Uterus (tissue), 2 donors: ENCODE measurements around the gene NELL1.

Source experiments
- POLR2A ChIP-seq, 2 donors: fragments of 450-650 bp; IDR thresholded peaks; one replicate each; pipeline ENCODE4 v1.6.1; 2016; ENCODE audit warnings: antibody characterized with exemption in 2 of 2, mild to moderate bottlenecking in 1 of 2, moderate library complexity in 1 of 2
- TF ChIP-seq, protein P1 (sequence below), 4 experiments: fragments of 200-600 bp in 2 of 4; fragments of 450-650 bp in 2 of 4; sonication (generic) in 2 of 4; IDR thresholded peaks; one replicate each; pipeline ENCODE4 v1.5.1; 2016 to 2019; ENCODE audit warnings: antibody characterized with exemption in 4 of 4, mild to moderate bottlenecking in 2 of 4, moderate library complexity in 1 of 4

DNA sequence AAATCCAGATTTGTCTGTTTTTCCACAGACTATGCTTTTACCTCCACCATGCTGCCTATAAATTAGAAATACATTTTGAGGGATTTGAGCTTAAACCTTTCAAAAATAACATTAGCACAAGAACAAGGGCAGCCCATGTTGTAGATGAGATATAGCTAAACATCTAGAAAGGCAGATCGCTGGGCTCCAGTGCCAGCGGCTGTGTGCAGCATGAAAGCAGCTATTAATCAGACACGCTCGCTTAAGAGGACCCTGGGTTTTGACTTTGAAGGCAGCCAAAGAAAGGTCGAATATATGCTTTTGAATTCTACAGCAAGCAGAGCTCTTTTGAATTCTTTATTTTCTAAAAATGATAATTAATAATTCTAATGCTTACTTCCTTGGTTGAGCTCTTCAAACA is 684.0 kb downstream of the NELL1 start:
- TF ChIP-seq, protein P1, sequence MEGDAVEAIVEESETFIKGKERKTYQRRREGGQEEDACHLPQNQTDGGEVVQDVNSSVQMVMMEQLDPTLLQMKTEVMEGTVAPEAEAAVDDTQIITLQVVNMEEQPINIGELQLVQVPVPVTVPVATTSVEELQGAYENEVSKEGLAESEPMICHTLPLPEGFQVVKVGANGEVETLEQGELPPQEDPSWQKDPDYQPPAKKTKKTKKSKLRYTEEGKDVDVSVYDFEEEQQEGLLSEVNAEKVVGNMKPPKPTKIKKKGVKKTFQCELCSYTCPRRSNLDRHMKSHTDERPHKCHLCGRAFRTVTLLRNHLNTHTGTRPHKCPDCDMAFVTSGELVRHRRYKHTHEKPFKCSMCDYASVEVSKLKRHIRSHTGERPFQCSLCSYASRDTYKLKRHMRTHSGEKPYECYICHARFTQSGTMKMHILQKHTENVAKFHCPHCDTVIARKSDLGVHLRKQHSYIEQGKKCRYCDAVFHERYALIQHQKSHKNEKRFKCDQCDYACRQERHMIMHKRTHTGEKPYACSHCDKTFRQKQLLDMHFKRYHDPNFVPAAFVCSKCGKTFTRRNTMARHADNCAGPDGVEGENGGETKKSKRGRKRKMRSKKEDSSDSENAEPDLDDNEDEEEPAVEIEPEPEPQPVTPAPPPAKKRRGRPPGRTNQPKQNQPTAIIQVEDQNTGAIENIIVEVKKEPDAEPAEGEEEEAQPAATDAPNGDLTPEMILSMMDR (IDR thresholded peaks at IDR 0.05): no peak
- TF ChIP-seq POLR2A (IDR thresholded peaks at IDR 0.05): no peak
